HG03565 (cell line): ENCODE results near the gene HERC2.

Experiments used
- ATAC-seq: cut with Tn5 transposase; IDR thresholded peaks from one replicate; pipeline ENCODE4 v1.9.1; 2021; ENCODE audit warnings: mild to moderate bottlenecking, moderate library complexity; ENCODE audit not compliant: unreplicated experiment

Gene HERC2

GRCh38 chr15:28099555-28100140 is 222.3 kb downstream of the HERC2 start:
- ATAC-seq = no peak

GRCh38 chr15:28098766-28099554 is 223.0 kb downstream of the HERC2 start, which contains the start of gene OCA2:
Gene OCA2 (minus strand): TSS chr15:28099315. CDS start chr15:28081874, 17,441 bp downstream.
- no peak for ATAC-seq

- ATAC-seq = no peak
Measured at GRCh38 chr15:28098360-28098765, 223.6 kb downstream of the HERC2 start.

GRCh38 chr15:28097656-28098359 is 224.2 kb downstream of the HERC2 start:
- ATAC-seq = no peak

- no peak for ATAC-seq
Measured at GRCh38 chr15:28096670-28097431, 225.1 kb downstream of the HERC2 start.

DNA sequence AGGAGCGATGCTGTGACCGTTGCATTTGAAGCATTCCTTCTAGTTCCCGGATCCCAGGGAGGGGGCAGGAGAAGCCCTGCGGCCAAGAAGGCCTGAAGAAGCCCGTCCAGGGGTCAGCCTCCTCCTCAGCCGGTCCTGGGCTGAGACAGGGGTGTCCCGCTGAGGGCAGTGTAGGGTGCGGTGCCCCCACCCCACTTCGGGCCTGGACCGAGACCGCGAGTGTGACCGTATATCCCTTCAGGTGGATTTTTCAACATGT is 225.6 kb downstream of the HERC2 start:
- no peak for ATAC-seq

- ATAC-seq = no peak
Measured at GRCh38 chr15:28094732-28095521, 227.1 kb downstream of the HERC2 start.

DNA sequence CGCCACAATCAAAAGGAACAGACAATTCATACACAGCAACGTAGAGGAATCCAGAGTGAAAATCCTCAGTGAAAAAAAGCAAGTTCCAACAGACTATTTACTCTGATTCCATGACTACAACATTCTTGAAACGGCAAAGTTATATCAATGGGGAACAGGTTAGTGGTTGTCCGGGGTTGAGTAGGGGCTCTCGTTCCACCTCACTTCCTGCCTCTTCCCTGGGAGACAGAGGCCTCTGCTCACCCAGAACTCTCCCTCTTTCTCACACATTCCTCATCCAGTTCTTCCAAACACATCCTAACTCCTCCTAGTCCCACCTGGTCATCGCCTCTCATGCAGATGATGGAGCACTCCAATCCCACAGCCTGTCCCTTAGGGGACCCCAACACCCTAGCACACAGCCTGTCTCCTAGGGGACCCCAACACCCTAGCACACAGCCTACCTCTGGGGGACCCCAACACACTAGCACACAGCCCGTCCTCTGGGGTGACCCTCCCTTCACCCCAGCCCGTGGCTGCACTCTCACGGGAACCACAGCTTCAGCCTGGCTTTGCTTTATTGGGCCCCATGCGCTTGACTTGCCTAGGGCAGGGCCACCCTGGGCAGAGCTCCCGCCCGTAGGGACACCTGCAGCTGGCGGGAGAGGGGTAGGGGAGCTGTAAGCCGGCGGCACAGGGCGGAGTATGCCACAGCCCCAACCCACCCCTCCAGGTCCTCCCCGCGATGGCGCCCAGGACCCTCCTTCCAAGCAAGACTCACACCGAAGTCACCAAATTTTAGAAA is 228.0 kb downstream of the HERC2 start:
- ATAC-seq = no peak

- no peak for ATAC-seq
Measured at GRCh38 chr15:28091313-28091712, 230.7 kb downstream of the HERC2 start.

DNA sequence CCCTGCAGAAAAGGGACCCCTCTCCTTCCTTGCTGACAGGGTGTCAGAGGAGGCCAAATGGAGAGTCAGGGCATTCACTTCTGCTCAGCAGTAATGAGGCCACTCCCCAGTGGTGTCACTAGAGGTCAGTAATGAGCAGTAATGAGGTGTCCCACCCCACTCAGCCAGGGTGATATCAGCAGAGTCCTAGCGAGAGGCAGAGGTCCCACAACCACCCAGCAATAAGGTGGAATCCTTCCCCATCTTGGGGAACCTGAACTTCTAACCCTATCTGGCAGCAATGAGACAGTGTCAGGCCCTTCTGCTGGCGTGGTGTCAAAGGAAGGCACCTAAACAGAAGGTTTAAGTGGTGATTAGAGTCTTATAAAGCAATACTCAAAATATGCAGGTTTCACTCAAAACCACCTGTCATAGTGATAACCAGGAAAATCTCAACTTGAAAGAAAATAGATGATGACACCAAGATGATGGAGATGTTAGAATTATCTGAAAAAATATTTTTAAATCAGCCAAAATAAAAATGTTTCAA is 235.7 kb downstream of the HERC2 start:
- peak; percentile 97 for ATAC-seq

DNA sequence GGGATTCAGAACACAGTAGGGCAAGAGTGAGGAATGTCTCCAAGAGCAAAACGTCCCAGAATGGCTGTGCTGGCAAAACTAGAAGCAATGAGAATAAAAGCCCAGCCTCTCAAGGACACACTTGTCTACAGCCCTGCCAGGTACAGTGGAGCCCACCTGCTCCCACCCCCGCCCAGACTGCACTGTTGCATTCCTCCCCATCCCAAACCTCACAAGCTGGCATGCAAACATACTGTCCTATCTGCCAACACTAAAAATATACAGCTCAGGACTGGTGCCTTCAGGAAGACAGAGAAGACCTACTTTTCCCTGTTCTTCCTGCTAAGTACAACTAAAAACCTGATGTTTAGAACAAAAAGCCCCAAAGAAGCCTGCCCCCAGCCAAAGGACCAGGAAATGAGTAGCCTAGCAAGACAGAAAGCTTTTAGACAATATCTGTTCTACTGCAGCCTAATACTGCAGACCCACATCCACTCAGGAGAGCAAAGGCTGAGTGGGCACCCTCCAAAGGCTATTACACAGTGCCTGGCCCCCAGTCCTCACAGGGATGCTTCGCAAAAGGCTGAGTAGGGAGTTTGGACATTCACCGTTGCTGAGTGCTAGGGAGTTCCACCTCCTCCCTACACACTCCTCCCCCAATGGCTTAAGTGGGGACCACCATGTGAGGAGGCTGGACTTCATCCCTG is 236.3 kb downstream of the HERC2 start:
- peak; percentile 10 for ATAC-seq

DNA sequence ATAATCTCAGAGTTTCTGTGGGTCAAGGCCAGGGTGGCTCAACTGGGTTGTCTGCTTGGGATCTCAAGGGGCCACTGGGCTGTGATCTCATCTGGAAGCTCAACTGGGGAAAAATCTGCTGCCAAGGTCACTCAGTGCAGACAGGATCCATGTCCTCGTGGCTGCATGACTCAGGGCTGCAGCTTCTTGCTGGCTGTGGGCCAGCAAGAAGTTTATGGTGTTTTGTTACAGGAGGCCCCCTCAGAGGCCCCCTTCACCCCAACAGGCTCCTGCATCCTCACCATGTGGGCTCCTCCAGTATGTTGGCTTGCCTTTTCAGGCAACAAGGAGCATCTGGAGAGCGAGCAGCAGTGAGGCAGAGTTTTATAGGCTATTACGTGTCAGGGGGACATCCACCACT is 237.4 kb downstream of the HERC2 start:
- no peak for ATAC-seq

DNA sequence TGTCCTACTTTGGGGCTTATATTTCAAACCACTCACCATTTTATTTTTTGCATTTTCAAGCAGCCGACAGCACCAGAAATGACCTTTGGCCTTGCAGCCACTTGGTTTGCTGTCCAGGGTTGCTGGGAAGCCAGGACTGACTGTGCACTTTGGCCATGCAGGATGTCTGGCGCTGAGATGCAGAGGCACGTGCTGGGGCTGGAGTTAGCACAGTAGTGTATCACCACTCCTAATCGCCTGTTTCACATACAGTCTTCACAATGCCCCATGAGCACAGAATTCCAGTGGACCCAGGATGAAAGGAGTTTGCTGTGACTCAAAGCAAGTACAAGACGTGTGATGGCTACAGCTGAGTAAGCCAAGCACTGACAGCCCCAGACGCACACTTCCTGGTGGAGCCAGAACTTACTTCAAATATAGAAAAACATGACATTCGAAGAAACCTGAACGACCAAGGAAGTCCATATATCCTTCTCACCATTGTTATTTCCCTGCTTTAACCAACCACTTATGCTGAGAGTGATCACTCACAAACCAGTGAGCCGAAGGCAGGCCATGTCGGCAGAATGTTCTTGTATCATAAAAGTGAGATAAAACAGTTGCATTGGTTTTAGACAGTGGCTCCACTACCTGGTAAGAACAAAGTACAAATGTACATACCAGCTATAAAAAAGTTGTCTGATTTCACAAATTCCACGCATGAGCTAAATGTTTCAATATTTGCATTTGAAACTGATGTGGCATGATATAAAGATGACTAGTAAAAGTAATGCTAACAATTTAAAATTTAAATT is 238.9 kb downstream of the HERC2 start:
- no peak for ATAC-seq

DNA sequence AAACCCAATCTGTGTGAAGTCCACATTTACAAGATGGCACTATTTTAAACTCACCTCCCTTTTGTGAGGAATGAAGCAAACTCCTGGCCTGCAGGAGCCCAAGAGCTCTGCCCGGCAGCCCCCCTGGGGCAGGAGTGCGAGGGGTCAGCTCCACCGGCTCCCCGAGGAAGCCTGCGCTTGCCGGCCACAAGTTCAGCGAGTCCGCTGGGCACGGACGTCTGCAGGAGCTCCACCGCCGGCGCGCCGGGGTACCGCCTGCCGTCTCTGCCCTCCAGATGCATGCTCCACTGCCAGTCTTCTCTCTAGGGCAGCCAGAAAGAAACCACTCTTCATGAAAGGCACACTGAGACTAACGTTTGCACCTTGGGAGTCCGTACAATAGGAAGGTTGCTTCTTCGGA is 240.4 kb downstream of the HERC2 start:
- ATAC-seq = no peak

- ATAC-seq = no peak
Measured at GRCh38 chr15:28080386-28080785, 241.6 kb downstream of the HERC2 start.

DNA sequence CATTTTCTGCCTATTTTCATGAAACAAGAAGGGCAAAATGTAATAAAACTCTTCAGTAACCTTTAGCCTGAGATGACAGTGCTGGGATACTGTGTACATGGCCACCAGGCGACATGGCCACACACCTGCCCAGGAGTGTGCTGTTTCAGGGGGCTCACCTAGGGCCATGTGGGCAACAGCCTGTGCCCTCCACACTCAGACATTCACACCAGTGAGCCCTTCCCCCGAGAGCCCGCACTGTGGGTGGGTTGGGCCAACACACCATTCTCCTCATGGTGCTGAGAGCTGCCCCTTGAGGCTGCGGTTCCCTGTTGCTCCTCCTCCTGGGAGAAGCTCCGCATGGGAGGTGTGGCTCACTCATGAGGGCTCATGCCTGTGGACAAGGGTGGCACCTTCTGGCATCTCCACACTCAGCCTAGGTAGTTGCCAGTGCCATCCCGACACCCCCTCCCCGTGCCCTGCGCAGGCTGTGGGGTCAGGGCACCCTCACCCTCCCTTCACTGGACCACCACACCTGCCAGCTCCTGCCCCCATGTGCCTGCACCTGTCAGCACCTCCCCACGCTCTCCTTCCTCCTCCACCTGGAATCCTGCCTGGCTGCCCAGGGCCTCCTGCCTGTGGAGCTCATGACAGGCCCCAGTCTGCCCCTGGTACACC is 242.5 kb downstream of the HERC2 start:
- ATAC-seq = no peak

- ATAC-seq = no peak
Measured at GRCh38 chr15:28078191-28078719, 243.7 kb downstream of the HERC2 start.
